ENCODE data around the gene IGFBP3.

The IGFBP3 gene

DNA sequence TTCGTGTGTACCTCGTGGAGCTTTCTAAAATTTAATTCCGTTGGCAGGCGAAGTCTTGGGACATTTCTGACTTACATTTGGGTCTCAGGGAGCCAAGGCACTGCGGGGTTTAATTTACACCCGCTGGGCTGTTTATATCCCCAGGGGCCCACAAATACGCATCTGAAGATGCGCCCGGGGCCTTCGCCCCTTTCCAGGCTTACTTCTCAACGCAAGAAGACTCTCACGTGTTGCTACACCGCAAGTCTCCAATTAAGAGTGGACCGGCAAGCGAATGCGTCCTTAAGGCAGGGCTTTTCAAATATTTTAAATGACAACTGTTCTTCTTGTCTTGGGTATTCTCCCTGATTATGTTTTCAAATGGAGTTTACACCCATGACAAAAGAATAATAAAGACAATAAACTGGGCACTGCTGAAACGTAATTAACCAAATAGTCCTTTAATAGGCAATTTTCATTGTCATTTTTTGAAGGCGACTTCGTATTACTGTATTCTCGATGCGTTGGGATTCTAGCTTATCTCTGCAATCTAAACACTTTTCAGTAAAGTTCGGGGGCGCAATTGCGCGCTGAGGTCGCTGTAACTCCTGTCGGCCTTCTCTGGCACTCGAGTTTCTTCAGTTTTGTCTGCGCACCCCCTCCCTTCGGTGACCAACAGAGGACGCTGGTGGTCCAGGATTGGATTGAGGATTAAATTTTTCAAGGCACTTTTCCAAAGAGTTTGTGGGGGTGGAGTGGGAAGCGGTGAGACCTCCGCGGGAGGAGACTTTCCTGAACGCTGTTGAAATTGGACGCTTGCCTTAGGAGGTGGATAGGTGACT lies 837 bp upstream of the IGFBP3 start:
- peak; percentile 20 for DNase-seq

DNA sequence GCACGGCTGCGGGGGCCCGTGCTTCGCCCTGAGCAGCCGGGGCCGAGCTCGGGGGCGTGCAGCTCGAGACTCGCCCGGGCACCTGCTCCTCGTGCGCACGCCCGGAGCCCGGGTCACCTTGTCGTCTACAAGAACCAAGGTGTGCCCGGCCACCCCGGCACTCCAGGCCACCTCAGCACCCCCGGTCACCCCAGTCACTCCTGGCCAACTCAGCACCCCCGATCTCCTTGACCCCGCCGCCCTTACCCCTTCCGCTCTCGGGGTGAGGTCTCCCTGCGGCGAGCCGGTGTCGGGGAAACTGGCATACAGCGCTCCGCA lies 268 bp upstream of the IGFBP3 start:
- DNase-seq = no peak

- DNase-seq = no peak
Observed at GRCh38 chr7:45919993-45920459, 1.0 kb downstream of the IGFBP3 start.

GRCh38 chr7:45919231-45919784 lies 1.8 kb downstream of the IGFBP3 start:
- no peak for DNase-seq

GRCh38 chr7:45918556-45918955 lies 2.5 kb downstream of the IGFBP3 start:
- no peak for DNase-seq

- DNase-seq = peak; percentile 73
Observed at GRCh38 chr7:45917658-45918057, 3.4 kb downstream of the IGFBP3 start.

DNA sequence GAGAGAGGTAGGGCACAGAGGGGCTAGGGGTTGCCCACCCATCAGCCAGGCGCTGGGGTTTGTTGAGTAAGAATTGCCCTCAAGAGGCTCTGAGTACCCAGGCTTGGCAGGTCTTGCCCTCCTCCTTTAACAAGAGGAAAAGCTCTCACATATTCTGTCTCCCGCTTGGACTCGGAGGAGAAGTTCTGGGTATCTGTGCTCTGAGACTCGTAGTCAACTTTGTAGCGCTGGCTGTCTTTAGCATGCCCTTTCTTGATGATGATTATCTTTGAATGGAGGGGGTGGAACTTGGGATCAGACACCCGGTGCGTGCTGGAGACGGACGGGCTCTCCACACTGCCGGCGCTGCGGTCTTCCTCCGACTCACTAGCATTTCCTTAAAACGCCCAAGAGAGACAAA lies 4.0 kb downstream of the IGFBP3 start:
- DNase-seq = no peak

- no peak for DNase-seq
Observed at GRCh38 chr7:45915606-45916005, 5.5 kb downstream of the IGFBP3 start.

GRCh38 chr7:45914911-45915310 lies 6.2 kb downstream of the IGFBP3 start:
- DNase-seq = no peak

DNA sequence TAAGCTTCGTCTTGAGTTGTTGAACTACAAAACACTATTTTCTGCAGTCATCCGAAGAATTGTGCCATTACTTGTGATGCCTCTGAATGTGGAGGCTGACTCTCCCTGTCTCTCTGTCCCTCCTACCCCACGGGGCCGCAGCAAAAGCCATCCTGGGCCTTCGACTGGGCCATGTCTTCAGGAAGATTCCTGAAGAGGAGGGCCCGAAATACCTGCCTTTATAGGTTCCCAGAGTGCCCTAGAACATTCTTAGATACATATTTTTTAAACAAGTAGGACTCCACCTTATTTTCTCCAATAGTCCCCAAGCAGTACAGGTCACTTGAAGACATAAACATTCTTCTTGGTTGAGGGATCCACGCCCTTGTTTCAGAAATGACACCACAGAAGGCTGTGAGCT lies 8.1 kb downstream of the IGFBP3 start:
- DNase-seq = no peak

DNA sequence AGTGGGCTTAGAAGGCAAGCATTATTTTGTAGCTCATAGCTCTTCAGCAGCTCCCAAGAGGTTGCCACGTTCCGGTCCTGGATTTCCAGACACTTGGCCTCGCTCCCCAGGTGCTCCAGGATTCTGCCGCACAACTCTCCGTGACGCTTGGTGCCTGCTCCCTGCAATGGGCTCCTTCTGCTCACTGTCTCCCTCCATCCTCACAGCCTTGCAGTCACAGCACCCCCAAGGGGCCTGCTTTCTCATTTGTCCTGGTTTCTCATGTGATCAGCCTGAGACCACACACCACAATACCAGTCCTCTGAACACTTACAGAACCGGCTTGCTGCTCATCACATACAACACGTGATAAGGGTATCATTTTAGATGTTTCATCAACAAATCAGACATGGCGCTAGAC lies 9.8 kb downstream of the IGFBP3 start:
- DNase-seq = no peak

DNA sequence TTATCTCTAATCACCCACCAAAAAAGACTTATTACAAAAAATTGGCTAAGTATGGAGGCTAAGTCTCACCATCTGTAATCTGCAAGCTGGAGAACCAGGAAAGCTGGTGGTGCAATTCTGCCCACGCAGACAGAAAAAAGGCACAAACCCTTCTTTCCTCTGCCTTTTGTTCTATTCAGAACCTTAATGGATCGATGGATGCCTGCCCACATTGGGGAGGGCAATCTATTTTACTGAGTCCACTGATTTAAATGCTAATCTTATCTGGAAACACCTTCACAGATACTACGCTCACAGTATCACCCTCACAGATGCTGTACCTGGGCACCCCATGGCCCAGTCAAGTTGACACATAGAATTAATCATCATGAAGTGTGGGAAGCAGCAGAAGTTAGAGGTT lies 10.2 kb downstream of the IGFBP3 start:
- DNase-seq = no peak

DNA sequence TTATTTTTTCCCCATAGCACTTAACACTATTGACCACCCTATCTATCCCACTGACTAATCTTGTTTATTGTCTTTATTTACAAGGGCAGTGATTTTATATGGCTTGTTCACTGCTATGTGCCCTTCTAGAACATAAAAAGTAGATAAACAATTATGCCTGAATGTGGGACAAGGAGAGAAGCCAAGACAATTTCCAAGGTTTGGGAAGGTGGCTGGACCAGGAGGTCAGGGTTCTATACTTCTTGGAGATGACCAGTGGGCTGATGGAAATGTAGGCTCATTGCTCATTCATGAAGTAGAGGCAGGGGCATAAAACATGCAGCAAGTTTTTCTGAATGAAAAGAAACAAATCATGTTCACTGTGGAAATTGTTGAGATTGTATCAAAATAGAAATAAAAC lies 11.5 kb downstream of the IGFBP3 start:
- no peak for DNase-seq

GRCh38 chr7:45902820-45903219 lies 18.3 kb downstream of the IGFBP3 start:
- DNase-seq = no peak

DNA sequence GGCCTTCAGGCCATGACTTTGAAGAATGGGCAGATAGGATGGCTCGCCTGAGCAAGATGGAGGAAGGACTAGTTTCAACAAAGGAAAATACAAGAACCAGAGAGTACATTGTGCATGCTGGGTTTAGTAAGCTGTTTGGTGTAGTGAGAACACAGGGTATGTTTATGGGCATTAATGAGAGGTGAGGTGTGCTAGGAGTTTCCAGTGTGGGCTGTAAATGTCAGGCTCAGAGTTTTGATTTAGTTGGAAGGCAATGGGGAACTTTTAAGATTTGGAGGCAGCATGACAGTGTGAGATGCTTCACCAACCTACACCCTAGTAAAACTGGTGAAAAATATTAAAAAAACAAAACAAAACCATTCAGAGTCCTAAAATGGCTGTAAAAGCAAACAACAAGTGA lies 19.5 kb downstream of the IGFBP3 start:
- no peak for DNase-seq

DNA sequence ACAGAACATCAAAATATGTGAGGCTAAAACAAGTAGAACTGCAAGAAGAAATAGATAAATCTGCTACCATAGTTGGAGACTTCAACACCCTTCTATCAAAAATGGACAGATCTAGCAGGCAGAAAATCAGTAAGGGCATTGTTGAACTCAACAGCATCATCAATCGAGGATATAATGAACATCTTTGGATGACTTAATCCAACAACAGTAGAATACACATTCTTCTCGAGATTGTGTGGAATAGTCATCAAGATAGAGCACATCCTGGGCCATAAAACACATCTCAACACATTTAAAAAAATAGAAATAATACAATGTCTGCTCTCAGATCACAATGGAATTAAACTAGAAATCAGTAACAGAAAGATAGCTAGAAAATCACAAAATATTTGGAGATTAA lies 22.9 kb downstream of the IGFBP3 start:
- DNase-seq = no peak

- DNase-seq = no peak
Observed at GRCh38 chr7:45897042-45897690, 23.9 kb downstream of the IGFBP3 start.

- no peak for DNase-seq
Observed at GRCh38 chr7:45894665-45895062, 26.4 kb downstream of the IGFBP3 start.

- DNase-seq = no peak
Observed at GRCh38 chr7:45893996-45894664, 26.9 kb downstream of the IGFBP3 start.

GRCh38 chr7:45893374-45893995 lies 27.6 kb downstream of the IGFBP3 start:
- no peak for DNase-seq

DNA sequence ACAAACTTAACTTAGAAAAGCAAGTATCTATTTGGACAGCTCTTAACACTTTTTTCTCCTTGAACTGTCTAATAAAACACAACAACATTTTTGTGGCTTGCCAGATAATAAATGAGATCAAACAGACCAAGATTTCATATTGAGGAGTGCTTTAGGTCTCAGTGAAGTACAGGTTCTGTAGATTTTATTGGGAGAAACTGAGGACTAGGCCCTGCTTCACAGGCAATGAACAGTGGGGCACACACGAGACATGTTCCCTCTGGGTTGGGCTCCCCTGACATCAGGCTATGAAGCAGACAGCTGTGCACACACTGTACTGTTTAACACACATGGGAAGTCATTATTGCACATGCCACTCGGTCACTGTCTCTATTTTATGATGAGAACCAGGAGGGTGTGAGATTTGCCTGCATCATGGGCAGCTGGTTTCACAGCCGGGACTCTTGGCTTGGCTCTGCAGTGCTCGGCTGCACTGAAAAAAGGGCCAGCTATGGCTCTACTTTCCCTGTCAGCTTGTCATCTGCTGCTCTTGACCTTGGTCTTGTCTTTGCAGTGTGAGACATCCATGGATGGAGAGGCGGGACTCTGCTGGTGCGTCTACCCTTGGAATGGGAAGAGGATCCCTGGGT lies 28.6 kb downstream of the IGFBP3 start:
- no peak for DNase-seq

GRCh38 chr7:45891462-45892402 lies 29.3 kb downstream of the IGFBP3 start:
- DNase-seq = no peak

All from CD4-positive, alpha-beta T cell treated with Interleukin-6 for 4 hours (primary cell).